Head of caudate nucleus (tissue), 42 donors: ENCODE data around the gene CTNNA3.

Experiments used
- DNase-seq, 42 donors: peaks; one replicate each; pipeline versions ENCODE4 v3.0.0 to v3.0.0-alpha.2; 2020 to 2021; ENCODE audit warnings: mixed read lengths in 7 of 42
- intact Hi-C: fragments of 100-400 bp; cut with DNase I; formaldehyde crosslinking; loops from one replicate; pipeline ENCODE4 v1.15.0; 2022

CTNNA3 gene

GRCh38 chr10:66505003-66505657 is 1190.9 kb downstream of the CTNNA3 start:
- no peak for DNase-seq
- intact Hi-C loops = no loop called here

GRCh38 chr10:66501356-66501755 is 1194.6 kb downstream of the CTNNA3 start:
- no peak for DNase-seq
- intact Hi-C loops = no loop called here

- intact Hi-C loops = no loop called here
- DNase-seq = no peak
Observed at GRCh38 chr10:66483966-66484365, 1212.0 kb downstream of the CTNNA3 start.

- intact Hi-C loops = no loop called here
- no peak for DNase-seq
Observed at GRCh38 chr10:66472156-66472555, 1223.8 kb downstream of the CTNNA3 start.

- intact Hi-C loops = no loop called here
- DNase-seq = no peak
Observed at GRCh38 chr10:66467042-66467441, 1229.0 kb downstream of the CTNNA3 start.

- intact Hi-C loops = no loop called here
- no peak for DNase-seq
Observed at GRCh38 chr10:66466622-66467021, 1229.4 kb downstream of the CTNNA3 start.

- intact Hi-C loops = no loop called here
- DNase-seq = no peak
Observed at GRCh38 chr10:66463611-66464010, 1232.4 kb downstream of the CTNNA3 start.

GRCh38 chr10:66457629-66458028 is 1238.4 kb downstream of the CTNNA3 start:
- intact Hi-C loops = no loop called here
- DNase-seq = peak in 2 of 42 donors; percentile 4 to 10

- DNase-seq = no peak
- intact Hi-C loops = no loop called here
Observed at GRCh38 chr10:66455304-66455703, 1240.7 kb downstream of the CTNNA3 start.

- DNase-seq = no peak
- intact Hi-C loops = no loop called here
Observed at GRCh38 chr10:66440568-66440967, 1255.4 kb downstream of the CTNNA3 start.

- intact Hi-C loops = no loop called here
Observed at GRCh38 chr10:66414943-66415342, 1281.1 kb downstream of the CTNNA3 start.

GRCh38 chr10:66405566-66405965 is 1290.4 kb downstream of the CTNNA3 start:
- intact Hi-C loops = no loop called here
- no peak for DNase-seq

More at GRCh38 chr10:66414943-66415342, 1281.1 kb downstream of the CTNNA3 start:
- no peak for DNase-seq

GRCh38 chr10:66398669-66399068 is 1297.3 kb downstream of the CTNNA3 start:
- intact Hi-C loops = no loop called here
- no peak for DNase-seq

GRCh38 chr10:66394342-66395063 is 1301.5 kb downstream of the CTNNA3 start:
- DNase-seq = no peak
- intact Hi-C loops = no loop called here

GRCh38 chr10:66390926-66391325 is 1305.1 kb downstream of the CTNNA3 start:
- intact Hi-C loops = no loop called here
- no peak for DNase-seq

- DNase-seq = no peak
- intact Hi-C loops = no loop called here
Observed at GRCh38 chr10:66381045-66381444, 1315.0 kb downstream of the CTNNA3 start.

GRCh38 chr10:66378117-66378876 is 1317.7 kb downstream of the CTNNA3 start:
- no peak for DNase-seq
- intact Hi-C loops = no loop called here

GRCh38 chr10:66368146-66368545 is 1327.8 kb downstream of the CTNNA3 start:
- DNase-seq = no peak
- intact Hi-C loops = no loop called here

GRCh38 chr10:66366163-66366562 is 1329.8 kb downstream of the CTNNA3 start:
- no peak for DNase-seq
- intact Hi-C loops = no loop called here

- intact Hi-C loops = no loop called here
- DNase-seq = no peak
Observed at GRCh38 chr10:66365686-66366085, 1330.3 kb downstream of the CTNNA3 start.
